D721Med (cell line): ENCODE data around the gene LIPT2.
"Not testable (repeated sequence)": the region's sequence is repeated elsewhere in the genome, so short reads cannot be mapped to it uniquely, and the experiment has no call there.

Source experiments
- DNase-seq: peaks from one replicate; pipeline ENCODE4 v3.0.0; 2011; ENCODE audit warnings: low spot score; ENCODE audit not compliant: insufficient read length
- FAIRE-seq: peaks from 2 replicates; lab custom pipeline; 2011; peaks lifted over from hg19 to GRCh38; lab: Jason Lieb, UNC
- TF ChIP-seq, protein P1 (sequence below): IDR thresholded peaks from 2 replicates; pipeline ENCODE4 v1.5.1; 2012; ENCODE audit warnings: mild to moderate bottlenecking, control low read depth; ENCODE audit not compliant: insufficient read depth; ENCODE audit errors: missing control alignments

Gene LIPT2

DNA sequence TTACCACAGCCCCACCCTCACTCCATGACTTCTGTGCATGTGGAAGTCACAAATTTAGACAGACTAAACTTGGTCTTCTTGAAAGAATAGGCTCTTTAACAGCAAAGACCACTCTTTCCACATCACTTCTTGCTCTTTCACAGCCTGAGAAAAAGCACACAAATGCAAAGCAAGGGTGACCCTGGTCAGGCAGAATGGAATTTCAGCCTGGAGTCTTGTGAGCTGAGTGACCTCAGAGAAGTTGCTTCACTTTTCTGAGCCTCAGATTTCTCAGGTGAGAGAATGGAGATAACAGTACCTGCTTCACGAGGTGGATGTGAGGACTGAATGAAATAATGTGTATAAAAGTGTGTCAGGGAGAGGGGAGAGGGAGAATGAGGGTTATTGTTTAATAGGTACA is 26.8 kb upstream of the LIPT2 start:
- TF ChIP-seq, protein P1, sequence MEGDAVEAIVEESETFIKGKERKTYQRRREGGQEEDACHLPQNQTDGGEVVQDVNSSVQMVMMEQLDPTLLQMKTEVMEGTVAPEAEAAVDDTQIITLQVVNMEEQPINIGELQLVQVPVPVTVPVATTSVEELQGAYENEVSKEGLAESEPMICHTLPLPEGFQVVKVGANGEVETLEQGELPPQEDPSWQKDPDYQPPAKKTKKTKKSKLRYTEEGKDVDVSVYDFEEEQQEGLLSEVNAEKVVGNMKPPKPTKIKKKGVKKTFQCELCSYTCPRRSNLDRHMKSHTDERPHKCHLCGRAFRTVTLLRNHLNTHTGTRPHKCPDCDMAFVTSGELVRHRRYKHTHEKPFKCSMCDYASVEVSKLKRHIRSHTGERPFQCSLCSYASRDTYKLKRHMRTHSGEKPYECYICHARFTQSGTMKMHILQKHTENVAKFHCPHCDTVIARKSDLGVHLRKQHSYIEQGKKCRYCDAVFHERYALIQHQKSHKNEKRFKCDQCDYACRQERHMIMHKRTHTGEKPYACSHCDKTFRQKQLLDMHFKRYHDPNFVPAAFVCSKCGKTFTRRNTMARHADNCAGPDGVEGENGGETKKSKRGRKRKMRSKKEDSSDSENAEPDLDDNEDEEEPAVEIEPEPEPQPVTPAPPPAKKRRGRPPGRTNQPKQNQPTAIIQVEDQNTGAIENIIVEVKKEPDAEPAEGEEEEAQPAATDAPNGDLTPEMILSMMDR = no peak
- DNase-seq = no peak
- FAIRE-seq = no peak

- TF ChIP-seq, protein P1 = no peak
- DNase-seq = no peak
- FAIRE-seq = no peak
These were observed 26.2 kb upstream of the LIPT2 start for GRCh38 chr11:74519710-74520109.

- not testable (repeated sequence) for FAIRE-seq, DNase-seq
These were observed 24.1 kb upstream of the LIPT2 start for GRCh38 chr11:74517592-74517991.

GRCh38 chr11:74507582-74507981 is 14.1 kb upstream of the LIPT2 start:
- no peak for DNase-seq
- TF ChIP-seq, protein P1 = no peak
- FAIRE-seq = no peak

- no peak for FAIRE-seq
- TF ChIP-seq, protein P1 = no peak
- no peak for DNase-seq
These were observed 13.3 kb upstream of the LIPT2 start for GRCh38 chr11:74506823-74507222.

DNA sequence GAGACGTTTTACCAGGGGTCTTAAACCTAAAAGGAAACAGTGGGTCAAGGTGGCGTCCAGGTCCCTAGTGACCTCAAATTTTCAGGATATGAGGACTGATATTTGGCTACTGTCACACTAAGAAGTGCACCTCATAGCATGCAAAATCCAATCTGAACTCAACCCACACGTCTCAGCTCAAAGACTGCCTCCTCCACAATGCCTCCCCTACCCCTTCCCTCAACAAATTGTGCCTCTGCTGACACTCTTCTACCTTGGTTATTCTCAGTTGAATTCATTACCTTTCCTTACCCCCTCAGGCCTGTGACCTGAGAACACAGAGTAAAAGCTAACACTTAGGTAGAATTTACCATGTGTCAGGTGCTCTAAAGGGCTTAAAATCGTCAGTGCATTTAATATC is 12.4 kb upstream of the LIPT2 start:
- no peak for DNase-seq
- TF ChIP-seq, protein P1 = no peak
- FAIRE-seq = no peak

- FAIRE-seq (no peak), DNase-seq (no peak)
- TF ChIP-seq, protein P1 = no peak
These were observed 10.7 kb upstream of the LIPT2 start for GRCh38 chr11:74504100-74504691.

DNA sequence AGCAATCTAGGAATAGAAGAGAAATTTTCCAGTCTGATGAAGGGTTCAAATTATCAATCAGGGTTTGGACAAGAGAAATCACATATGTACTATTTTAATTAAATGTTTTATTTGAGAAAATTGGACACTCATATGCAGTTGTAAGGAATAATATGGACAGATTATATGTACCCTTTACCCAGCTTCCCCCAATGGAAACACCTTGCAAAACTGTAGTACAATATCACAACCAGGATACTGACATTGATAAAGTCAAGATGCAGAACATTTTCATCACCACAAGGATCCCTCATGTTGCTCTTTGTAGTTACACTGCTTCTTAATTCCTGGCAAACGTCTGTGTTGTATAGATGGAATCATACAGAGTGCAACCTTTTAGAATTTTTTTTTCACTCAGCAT is 1.4 kb upstream of the LIPT2 start:
- FAIRE-seq = no peak
- DNase-seq = no peak
- TF ChIP-seq, protein P1 = no peak
